ENCODE measurements around the gene TENT4A. TPM values are rescaled to one million over a fixed set of nuclear protein-coding genes. Genes with fewer than 3 reads are reported as not detected.

The TENT4A gene
- total RNA-seq, 3 donors from 2014 or later (not counting 1 experiment from before 2014, with no cell fraction given), result 36.0 to 65.6 (median 44.9) TPM

GRCh38 chr5:6752782-6753181 is 39.5 kb downstream of the TENT4A start:
- no peak for TF ChIP-seq CTCF (IDR thresholded peaks at IDR 0.05)
- Mint-ChIP-seq H3K9me3 (no peaks in the 10 kb centered on the region), H3K36me3 (peaks cover 9% of the 10 kb centered on the region), H3K4me3 (no peak overlapping the region), H3K27ac (no peak overlapping the region), H3K27me3 (ENCODE audit: low read depth in 2 of 2) (no peaks in the 10 kb centered on the region), H3K4me1 (peaks cover 6 to 13% of the 10 kb centered on the region in 2 donors)
- DNase-seq (no peak), ATAC-seq (no peak)
- Histone ChIP-seq H3K36me3 (ENCODE audit: control insufficient read depth, insufficient read depth, low read length) (peaks cover 41% of the 10 kb centered on the region), H3K4me1 (ENCODE audit: control insufficient read depth, insufficient read depth, low read length) (peaks cover 15% of the 10 kb centered on the region), H3K27me3 (ENCODE audit: control insufficient read depth, insufficient read depth, low read length) (no peaks in the 10 kb centered on the region), H3K27ac (ENCODE audit: low read length) (no peak overlapping the region), H3K9me3 (ENCODE audit: control insufficient read depth, insufficient read depth, low read length) (no peaks in the 10 kb centered on the region), H3K4me3 (ENCODE audit: low read length) (no peak overlapping the region)
- 96% methylated on average over 10 of the region's 11 CpGs for WGBS (ENCODE audit: insufficient coverage)
- intact Hi-C loops (cut with micrococcal nuclease), result no loop called here

GRCh38 chr5:6753851-6754250 is 40.6 kb downstream of the TENT4A start:
- ATAC-seq (no peak), DNase-seq (no peak)
- no peak overlapping the region for H3K27ac ChIP-seq (ENCODE audit: low read length)
- H3K4me1 ChIP-seq (ENCODE audit: control insufficient read depth, insufficient read depth, low read length), result peaks cover 15% of the 10 kb centered on the region
- Mint-ChIP-seq H3K4me1 (peaks cover 1 to 9% of the 10 kb centered on the region in 2 donors), H3K27ac (no peak overlapping the region), H3K9me3 (no peaks in the 10 kb centered on the region), H3K27me3 (ENCODE audit: low read depth in 2 of 2) (no peaks in the 10 kb centered on the region), H3K36me3 (peaks cover 9% of the 10 kb centered on the region), H3K4me3 (no peak overlapping the region)
- no peaks in the 10 kb centered on the region for H3K9me3 ChIP-seq (ENCODE audit: control insufficient read depth, insufficient read depth, low read length)
- WGBS (ENCODE audit: insufficient coverage), result 97% methylated on average over 11 of the region's 11 CpGs
- H3K36me3 ChIP-seq (ENCODE audit: control insufficient read depth, insufficient read depth, low read length), result peaks cover 38% of the 10 kb centered on the region
- no peak for TF ChIP-seq CTCF (IDR thresholded peaks at IDR 0.05)
- H3K27me3 ChIP-seq (ENCODE audit: control insufficient read depth, insufficient read depth, low read length), result no peaks in the 10 kb centered on the region
- intact Hi-C loops (cut with micrococcal nuclease), result no loop called here
- no peak overlapping the region for H3K4me3 ChIP-seq (ENCODE audit: low read length)

GRCh38 chr5:6754766-6755165 is 41.5 kb downstream of the TENT4A start:
- intact Hi-C loops (cut with micrococcal nuclease), result no loop called here
- no peak for TF ChIP-seq CTCF (IDR thresholded peaks at IDR 0.05)
- WGBS (ENCODE audit: insufficient coverage), result 97% methylated on average over 29 of the region's 29 CpGs
- Mint-ChIP-seq H3K9me3 (no peaks in the 10 kb centered on the region), H3K4me3 (no peak overlapping the region), H3K27ac (no peak overlapping the region), H3K27me3 (ENCODE audit: low read depth in 2 of 2) (no peaks in the 10 kb centered on the region), H3K4me1 (peaks cover 0 to 9% of the 10 kb centered on the region in 2 donors), H3K36me3 (peaks cover 9% of the 10 kb centered on the region)
- H3K4me3 ChIP-seq (ENCODE audit: low read length), result no peak overlapping the region
- no peaks in the 10 kb centered on the region for H3K27me3 ChIP-seq (ENCODE audit: control insufficient read depth, insufficient read depth, low read length)
- ATAC-seq, result no peak
- H3K9me3 ChIP-seq (ENCODE audit: control insufficient read depth, insufficient read depth, low read length), result no peaks in the 10 kb centered on the region
- peaks cover 15% of the 10 kb centered on the region for H3K4me1 ChIP-seq (ENCODE audit: control insufficient read depth, insufficient read depth, low read length)
- H3K36me3 ChIP-seq (ENCODE audit: control insufficient read depth, insufficient read depth, low read length), result peaks cover 36% of the 10 kb centered on the region
- no peak overlapping the region for H3K27ac ChIP-seq (ENCODE audit: low read length)
- no peak for DNase-seq

- H3K27ac Mint-ChIP-seq, result peak overlapping the region in 1 of 2 donors; percentile 29
- Histone ChIP-seq H3K27me3 (ENCODE audit: control insufficient read depth, insufficient read depth, low read length) (no peaks in the 10 kb centered on the region), H3K27ac (ENCODE audit: low read length) (no peak overlapping the region), H3K4me3 (ENCODE audit: low read length) (no peak overlapping the region), H3K36me3 (ENCODE audit: control insufficient read depth, insufficient read depth, low read length) (peaks cover 34% of the 10 kb centered on the region), H3K4me1 (ENCODE audit: control insufficient read depth, insufficient read depth, low read length) (peaks cover 9% of the 10 kb centered on the region), H3K9me3 (ENCODE audit: control insufficient read depth, insufficient read depth, low read length) (no peaks in the 10 kb centered on the region)
- no peak for ATAC-seq
- 96% methylated on average over 12 of the region's 12 CpGs for WGBS (ENCODE audit: insufficient coverage)
- H3K4me3 Mint-ChIP-seq, result no peak overlapping the region
- no peak for DNase-seq
- H3K36me3 Mint-ChIP-seq, result peaks cover 9% of the 10 kb centered on the region
- no peak for TF ChIP-seq CTCF (IDR thresholded peaks at IDR 0.05)
- H3K9me3 Mint-ChIP-seq, result no peaks in the 10 kb centered on the region
- H3K4me1 Mint-ChIP-seq, result peaks cover 0 to 9% of the 10 kb centered on the region in 2 donors
- intact Hi-C loops (cut with micrococcal nuclease), result no loop called here
- no peaks in the 10 kb centered on the region for H3K27me3 Mint-ChIP-seq (ENCODE audit: low read depth in 2 of 2)
These were observed 42.3 kb downstream of the TENT4A start for GRCh38 chr5:6755519-6755918.
